ENCODE measurements around the gene KCNQ4. TPM values are rescaled to one million over a fixed set of nuclear protein-coding genes. Genes with fewer than 3 reads are reported as not detected.

The KCNQ4 gene
- polyA plus RNA-seq, 2 of the 4 experiments (the other 2 are of a cell fraction): 0.08 to 0.17 TPM

GRCh38 chr1:40830419-40830943 lies 46.9 kb downstream of the KCNQ4 start:
- no peak for TF ChIP-seq CHD4 (IDR thresholded peaks at IDR 0.05; ENCODE audit: borderline replicate concordance)
- no peak for TF ChIP-seq ZC3H11A (IDR thresholded peaks at IDR 0.05)
- TF ChIP-seq SMC3 (IDR thresholded peaks at IDR 0.05): no peak
- TF ChIP-seq SREBF2 (IDR thresholded peaks at IDR 0.05): no peak
- TF ChIP-seq FOSB (CRISPR knock-in tag; IDR thresholded peaks at IDR 0.05): no peak
- TF ChIP-seq BCL3 (IDR thresholded peaks at IDR 0.05): no peak
- TF ChIP-seq MAX (IDR thresholded peaks at IDR 0.05): no peak
- TF ChIP-seq CBX8 (IDR thresholded peaks at IDR 0.05): no peak
- no peak for TF ChIP-seq E2F6 (IDR thresholded peaks at IDR 0.05; ENCODE audit: borderline replicate concordance, low read depth)
- no peak for TF ChIP-seq TFCP2L1 (CRISPR knock-in tag; IDR thresholded peaks at IDR 0.05)
- no peak for TF ChIP-seq CTCF (IDR thresholded peaks at IDR 0.05)
- TF ChIP-seq TP53 (CRISPR knock-in tag; IDR thresholded peaks at IDR 0.05): no peak
- no peak for TF ChIP-seq MAZ (IDR thresholded peaks at IDR 0.05; ENCODE audit: borderline replicate concordance, low read depth, low read length)
- no peak for TF ChIP-seq NPAS2 (CRISPR knock-in tag; IDR thresholded peaks at IDR 0.05; ENCODE audit: borderline replicate concordance)
- no peak for TF ChIP-seq ZFP36 (IDR thresholded peaks at IDR 0.05; ENCODE audit: borderline replicate concordance, partially characterized antibody)
- TF ChIP-seq MYC (IDR thresholded peaks at IDR 0.05; ENCODE audit: borderline replicate concordance, low read length): no peak
- no peak for TF ChIP-seq KDM1A (IDR thresholded peaks at IDR 0.05; ENCODE audit: low read depth)
- TF ChIP-seq RFX5 (IDR thresholded peaks at IDR 0.05): no peak
- no peak for TF ChIP-seq ZNF302 (CRISPR knock-in tag; IDR thresholded peaks at IDR 0.05)
- TF ChIP-seq USF2 (IDR thresholded peaks at IDR 0.05): no peak
- peaks cover 4% of the 10 kb centered on the region for H3K4me1 ChIP-seq
- no peak overlapping the region for H3K4me2 ChIP-seq
- ChIA-PET POLR2A (no interaction called here), CTCF (interaction anchor here (1.3 to 4.7 kb wide), 3 partner anchors 10 to 123 kb away, joined by 3 to 23 read pairs (median 11); no protein-coding TSS in a partner anchor)
- H3K27ac ChIP-seq: no peak overlapping the region
- DNase-seq (ENCODE audit: low read depth in 1 of 2, low spot score in 1 of 2): no peak
- no peak overlapping the region for H3K4me3 ChIP-seq
- 82% methylated on average over 13 of the region's 13 CpGs for whole genome bisulfite sequencing (ENCODE audit: missing lambda C conversion rate)
- no peak for ATAC-seq
- no peaks in the 10 kb centered on the region for H3K9me3 ChIP-seq
- FAIRE-seq: no peak

GRCh38 chr1:40831001-40831732 lies 47.6 kb downstream of the KCNQ4 start:
- Histone ChIP-seq H3K4me1 (no peaks in the 10 kb centered on the region), H3K4me3 (no peak overlapping the region), H3K4me2 (no peak overlapping the region), H3K27ac (no peak overlapping the region), H3K9me3 (no peaks in the 10 kb centered on the region)
- ChIA-PET POLR2A (no interaction called here), CTCF (interaction anchor here (0.6 to 4.7 kb wide), 4 partner anchors 10 to 389 kb away, joined by 3 to 23 read pairs (median 7); no protein-coding TSS in a partner anchor)
- no peak for FAIRE-seq
- no peak for ATAC-seq
- WGBS (ENCODE audit: missing lambda C conversion rate): 65% methylated on average over 3 of the region's 22 CpGs
- no peak for TF ChIP-seq E2F6 (IDR thresholded peaks at IDR 0.05; ENCODE audit: borderline replicate concordance, low read depth)
- TF ChIP-seq MAX (IDR thresholded peaks at IDR 0.05): no peak
- no peak for TF ChIP-seq KDM5A (IDR thresholded peaks at IDR 0.05)
- no peak for TF ChIP-seq CEBPB (IDR thresholded peaks at IDR 0.05)
- TF ChIP-seq NFE2L2 (conservative IDR thresholded peaks at IDR 0.05; ENCODE audit: low read length): no peak
- no peak for DNase-seq (ENCODE audit: low read depth in 1 of 2, low spot score in 1 of 2)
